Measurements from ENCODE around the gene TBC1D9B. TPM values are rescaled to one million over a fixed set of nuclear protein-coding genes. Genes with fewer than 3 reads are reported as not detected.
A peak's percentile ranks its signal among the peaks of the same experiment; 100 is the strongest.

The TBC1D9B gene
- total RNA-seq, 6 experiments from 2014 or later = 64.6 to 90.7 (median 73.4) TPM

DNA sequence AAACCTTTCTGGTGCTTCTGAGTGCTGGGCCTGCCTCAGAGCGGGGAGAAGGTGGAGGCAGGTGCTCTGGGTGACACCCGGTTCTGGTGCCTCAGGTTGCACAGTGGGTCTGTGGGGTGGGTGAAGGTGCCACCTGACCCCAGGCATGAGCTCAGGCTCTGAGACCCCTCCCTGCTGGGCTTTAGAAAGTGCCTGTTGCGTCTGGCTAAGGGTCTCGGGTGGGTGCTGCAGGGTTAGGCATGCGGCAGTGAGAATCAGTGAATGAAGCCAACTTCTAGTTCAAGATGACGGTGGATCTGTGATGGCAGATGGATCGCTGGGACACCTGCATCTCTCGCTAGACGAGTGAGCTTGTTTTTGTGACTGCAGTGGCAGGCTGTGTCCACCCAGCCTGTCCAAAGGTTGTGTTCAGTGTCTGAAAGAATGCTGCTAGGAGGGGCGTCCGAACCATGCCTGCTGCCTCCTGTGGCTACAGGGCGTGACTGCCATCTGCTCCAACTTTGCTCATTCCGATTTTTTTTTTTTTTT, 82.0 kb downstream of the TBC1D9B start:
- peaks cover 9% of the 10 kb centered on the region for H3K9me3 Mint-ChIP-seq

DNA sequence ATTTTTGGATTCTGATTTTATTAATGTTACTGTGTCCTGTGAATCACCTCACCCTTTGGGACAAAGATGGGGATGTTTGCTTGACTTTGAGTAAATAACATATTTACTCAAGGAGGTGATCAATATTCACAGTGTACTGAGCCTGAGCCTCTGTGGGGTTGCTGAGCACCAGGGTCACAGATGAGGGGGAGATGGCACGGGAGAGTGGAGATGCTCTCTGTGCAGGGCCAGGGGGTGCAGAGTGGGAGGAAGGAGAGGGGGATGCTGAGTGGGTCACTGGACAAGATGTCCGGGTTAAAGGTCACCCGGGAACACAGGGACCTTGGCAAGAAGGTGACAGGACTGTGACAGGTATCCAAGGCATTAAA, 83.0 kb downstream of the TBC1D9B start:
- peaks cover 56% of the 10 kb centered on the region for H3K36me3 Mint-ChIP-seq (ENCODE audit: low read depth)
- no peak overlapping the region; the same call in 1 of the 2 replicates for H3K4me3 Mint-ChIP-seq
- peaks cover 9% of the 10 kb centered on the region for H3K27me3 Mint-ChIP-seq (ENCODE audit: insufficient read depth)
- TF ChIP-seq, protein P1, sequence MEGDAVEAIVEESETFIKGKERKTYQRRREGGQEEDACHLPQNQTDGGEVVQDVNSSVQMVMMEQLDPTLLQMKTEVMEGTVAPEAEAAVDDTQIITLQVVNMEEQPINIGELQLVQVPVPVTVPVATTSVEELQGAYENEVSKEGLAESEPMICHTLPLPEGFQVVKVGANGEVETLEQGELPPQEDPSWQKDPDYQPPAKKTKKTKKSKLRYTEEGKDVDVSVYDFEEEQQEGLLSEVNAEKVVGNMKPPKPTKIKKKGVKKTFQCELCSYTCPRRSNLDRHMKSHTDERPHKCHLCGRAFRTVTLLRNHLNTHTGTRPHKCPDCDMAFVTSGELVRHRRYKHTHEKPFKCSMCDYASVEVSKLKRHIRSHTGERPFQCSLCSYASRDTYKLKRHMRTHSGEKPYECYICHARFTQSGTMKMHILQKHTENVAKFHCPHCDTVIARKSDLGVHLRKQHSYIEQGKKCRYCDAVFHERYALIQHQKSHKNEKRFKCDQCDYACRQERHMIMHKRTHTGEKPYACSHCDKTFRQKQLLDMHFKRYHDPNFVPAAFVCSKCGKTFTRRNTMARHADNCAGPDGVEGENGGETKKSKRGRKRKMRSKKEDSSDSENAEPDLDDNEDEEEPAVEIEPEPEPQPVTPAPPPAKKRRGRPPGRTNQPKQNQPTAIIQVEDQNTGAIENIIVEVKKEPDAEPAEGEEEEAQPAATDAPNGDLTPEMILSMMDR (IDR thresholded peaks at IDR 0.05) = no peak
- DNase-seq = no peak
- peak overlapping the region; percentile 30; the same call in 1 of the 2 replicates for H3K27ac Mint-ChIP-seq
- H3K9me3 Mint-ChIP-seq = peaks cover 6% of the 10 kb centered on the region
- H3K4me1 Mint-ChIP-seq (ENCODE audit: low read depth) = peaks cover 46% of the 10 kb centered on the region

More for the DNA sequence above, 82.0 kb downstream of the TBC1D9B start:
- Mint-ChIP-seq H3K4me3 (no peak overlapping the region; the same call in 1 of the 2 replicates), H3K27ac (0 out of 2 replicates have a peak overlapping the region, but pooled peaks have one; percentile 13), H3K27me3 (ENCODE audit: insufficient read depth) (peaks cover 9% of the 10 kb centered on the region), H3K4me1 (ENCODE audit: low read depth) (peaks cover 39% of the 10 kb centered on the region), H3K36me3 (ENCODE audit: low read depth) (peaks cover 66% of the 10 kb centered on the region)
- TF ChIP-seq, protein P1 (IDR thresholded peaks at IDR 0.05) = peak; percentile 16; the same call in 1 of the 2 replicates
- no peak for DNase-seq

DNA sequence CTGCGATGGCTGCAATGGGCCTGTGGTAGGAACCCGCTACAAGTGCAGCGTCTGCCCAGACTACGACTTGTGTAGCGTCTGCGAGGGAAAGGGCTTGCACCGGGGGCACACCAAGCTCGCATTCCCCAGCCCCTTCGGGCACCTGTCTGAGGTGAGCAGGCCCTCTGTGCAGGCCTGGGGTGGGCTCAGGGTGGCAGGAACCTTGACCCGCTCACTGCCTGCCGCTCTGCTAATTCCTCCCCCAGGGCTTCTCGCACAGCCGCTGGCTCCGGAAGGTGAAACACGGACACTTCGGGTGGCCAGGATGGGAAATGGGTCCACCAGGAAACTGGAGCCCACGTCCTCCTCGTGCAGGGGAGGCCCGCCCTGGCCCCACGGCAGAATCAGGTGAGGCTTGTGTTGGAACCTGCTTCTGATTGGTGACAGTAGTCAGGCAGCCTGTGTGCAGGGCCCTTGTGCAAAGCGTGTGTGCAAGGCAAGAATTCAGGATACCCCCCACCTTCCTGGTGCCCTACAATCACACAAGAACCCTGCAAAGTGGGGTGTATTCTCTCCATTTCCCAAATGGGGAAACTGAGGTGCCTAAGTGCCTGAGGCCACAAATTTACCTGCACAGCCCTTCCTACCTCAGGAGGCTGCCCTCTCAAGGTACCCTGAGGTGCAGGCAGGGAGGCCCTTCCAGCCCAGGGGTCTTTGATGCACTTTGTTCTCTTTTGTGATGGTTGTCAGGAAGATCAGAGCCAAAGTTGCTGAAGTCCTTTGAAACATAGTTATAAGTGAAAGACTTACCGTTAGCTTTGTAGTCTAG, 83.6 kb downstream of the TBC1D9B start:
- peaks cover 50% of the 10 kb centered on the region for H3K36me3 Mint-ChIP-seq (ENCODE audit: low read depth)
- DNase-seq = no peak
- H3K27ac Mint-ChIP-seq = no peak overlapping the region
- H3K9me3 Mint-ChIP-seq = peaks cover 1% of the 10 kb centered on the region
- no peak overlapping the region; the same call in 1 of the 2 replicates for H3K4me3 Mint-ChIP-seq
- peaks cover 9% of the 10 kb centered on the region for H3K27me3 Mint-ChIP-seq (ENCODE audit: insufficient read depth)
- H3K4me1 Mint-ChIP-seq (ENCODE audit: low read depth) = peaks cover 48% of the 10 kb centered on the region
- TF ChIP-seq, protein P1 (IDR thresholded peaks at IDR 0.05) = no peak

DNA sequence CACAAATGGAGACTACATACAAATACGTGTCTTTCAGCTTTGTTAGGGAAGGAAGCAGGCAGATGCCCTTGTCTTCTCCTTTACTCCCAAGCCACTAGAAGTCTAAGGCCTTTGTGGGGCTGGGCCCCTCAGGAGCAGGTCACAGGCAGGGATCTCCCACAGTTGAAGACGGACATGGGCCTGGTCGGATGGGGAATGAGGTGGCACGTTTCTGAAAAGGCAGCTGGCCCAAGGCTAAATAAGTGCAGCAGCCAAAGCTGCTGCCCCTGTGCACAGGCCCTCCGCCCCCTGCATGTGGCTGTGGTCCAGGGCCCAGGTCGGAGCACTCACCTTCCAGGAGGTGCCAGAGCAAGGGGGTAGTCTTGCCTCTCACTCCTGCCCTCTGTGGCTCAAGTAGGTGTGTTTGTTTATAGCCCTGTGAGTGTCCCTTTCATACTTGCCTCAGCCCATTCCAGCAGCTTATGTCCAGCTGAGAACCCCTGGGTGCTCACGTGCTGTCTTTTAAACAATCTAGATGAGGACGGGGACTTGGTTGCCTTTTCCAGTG, 85.2 kb downstream of the TBC1D9B start:
- Mint-ChIP-seq H3K4me3 (peak overlapping the region; percentile 92), H3K4me1 (ENCODE audit: low read depth) (peaks cover 54% of the 10 kb centered on the region)
- DNase-seq = no peak

DNA sequence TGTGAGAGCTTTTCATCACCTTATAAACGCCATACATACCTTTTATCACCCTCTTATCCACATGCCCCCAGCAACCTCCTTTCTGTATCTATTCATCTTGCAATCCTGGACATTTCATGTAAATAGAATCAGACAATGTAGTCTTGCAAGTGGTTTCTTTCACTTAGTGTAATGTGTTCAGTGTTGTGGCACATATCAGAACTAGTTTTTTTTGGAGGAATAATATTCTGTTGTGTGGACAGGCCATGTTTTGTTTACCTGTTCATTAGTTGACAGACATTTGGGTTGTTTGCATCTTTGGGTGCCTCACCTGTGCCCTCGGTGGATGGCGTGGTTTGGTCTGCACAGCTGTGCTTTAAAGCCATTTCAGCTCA, 85.7 kb downstream of the TBC1D9B start:
- Mint-ChIP-seq H3K4me1 (ENCODE audit: low read depth) (peaks cover 50% of the 10 kb centered on the region), H3K36me3 (ENCODE audit: low read depth) (peaks cover 30% of the 10 kb centered on the region), H3K27ac (peak overlapping the region; percentile 91), H3K4me3 (peak overlapping the region; percentile 92), H3K9me3 (no peaks in the 10 kb centered on the region; the same call in 1 of the 2 replicates), H3K27me3 (ENCODE audit: insufficient read depth) (peaks cover 5% of the 10 kb centered on the region; the same call in 1 of the 2 replicates)
- TF ChIP-seq, protein P1 (IDR thresholded peaks at IDR 0.05) = no peak
- DNase-seq = no peak

More for the DNA sequence above, 85.2 kb downstream of the TBC1D9B start:
- Mint-ChIP-seq H3K27me3 (ENCODE audit: insufficient read depth) (peaks cover 6% of the 10 kb centered on the region), H3K36me3 (ENCODE audit: low read depth) (peaks cover 34% of the 10 kb centered on the region), H3K27ac (0 out of 2 replicates have a peak overlapping the region, but pooled peaks have one; percentile 18), H3K9me3 (no peaks in the 10 kb centered on the region; the same call in 1 of the 2 replicates)
- TF ChIP-seq, protein P1 (IDR thresholded peaks at IDR 0.05) = no peak

Data from HFFc6 (cell line).